HL-60 (cell line): ENCODE data around the gene CLIP2.

Source experiments
- DNase-seq, 2 experiments: peaks; one replicate each; pipeline ENCODE4 v3.0.0-alpha.2; 2010 to 2020; ENCODE audit warnings: low read depth in 1 of 2, low spot score in 1 of 2
- H3K27ac ChIP-seq: fragments of 250-450 bp; sonication (Bioruptor Pico); replicated peaks from 2 replicates; pipeline ENCODE4 v1.5.1; 2020; ENCODE audit warnings: mild to moderate bottlenecking, moderate library complexity
- H3K27me3 ChIP-seq: fragments of 250-450 bp; sonication (Bioruptor Pico); 2 replicates; pipeline ENCODE4 v1.5.1; 2021; ENCODE audit warnings: mild to moderate bottlenecking, moderate library complexity; ENCODE audit not compliant: insufficient read depth, poor library complexity, severe bottlenecking
- H3K4me3 ChIP-seq: replicated peaks from 2 replicates; pipeline ENCODE4 v1.5.1; 2011; ENCODE audit warnings: mild to moderate bottlenecking, control low read depth, low read length; ENCODE audit not compliant: insufficient read depth
- CTCF ChIP-seq: IDR thresholded peaks from one replicate; pipeline ENCODE4 v1.5.1; 2011; ENCODE audit warnings: low read length, control low read depth, inconsistent platforms; ENCODE audit not compliant: insufficient read depth
- GABPA ChIP-seq: IDR thresholded peaks from 2 replicates; pipeline ENCODE4 v1.6.1; 2012; ENCODE audit warnings: low read depth
- POLR2AphosphoS5 ChIP-seq: IDR thresholded peaks from 2 replicates; pipeline ENCODE4 v1.6.1; 2012; ENCODE audit warnings: low read depth
- REST ChIP-seq: IDR thresholded peaks from 2 replicates; pipeline ENCODE4 v1.6.1; 2012; ENCODE audit warnings: low read depth; ENCODE audit not compliant: insufficient replicate concordance
- SPI1 ChIP-seq: IDR thresholded peaks from 2 replicates; pipeline ENCODE4 v1.6.1; 2012; ENCODE audit warnings: low read depth, mild to moderate bottlenecking, borderline replicate concordance

The CLIP2 gene

GRCh38 chr7:74344132-74344496 is 54.9 kb downstream of the CLIP2 start:
- TF ChIP-seq CTCF = no peak
- no peak for TF ChIP-seq REST
- no peak for TF ChIP-seq GABPA
- no peak for TF ChIP-seq SPI1
- TF ChIP-seq POLR2AphosphoS5 = no peak
- Histone ChIP-seq H3K4me3 (no peak overlapping the region), H3K27me3 (no peaks in the 10 kb centered on the region), H3K27ac (no peak overlapping the region)
- no peak for DNase-seq

GRCh38 chr7:74344786-74345185 is 55.6 kb downstream of the CLIP2 start:
- no peaks in the 10 kb centered on the region for H3K27me3 ChIP-seq
- H3K4me3 ChIP-seq = no peak overlapping the region
- DNase-seq = no peak
- H3K27ac ChIP-seq = no peak overlapping the region
- no peak for TF ChIP-seq REST
- TF ChIP-seq CTCF = no peak
- no peak for TF ChIP-seq POLR2AphosphoS5

- Histone ChIP-seq H3K4me3 (no peak overlapping the region), H3K27me3 (no peaks in the 10 kb centered on the region), H3K27ac (no peak overlapping the region)
- DNase-seq = no peak
- TF ChIP-seq CTCF (no peak), GABPA (no peak), POLR2AphosphoS5 (no peak), REST (no peak), SPI1 (no peak)
These were observed 56.8 kb downstream of the CLIP2 start for GRCh38 chr7:74345970-74346369.
